ENCODE measurements around the gene CROCC2. TPM values are rescaled to one million over a fixed set of nuclear protein-coding genes. Genes with fewer than 3 reads are reported as not detected.

Gene CROCC2
- total RNA-seq, 2 experiments from 2014 or later, result not detected

GRCh38 chr2:241003047-241003360 is 96.9 kb downstream of the CROCC2 start:
- H3K4me3 Mint-ChIP-seq, result no peak overlapping the region
- H3K4me1 Mint-ChIP-seq (ENCODE audit: low read depth), result no peaks in the 10 kb centered on the region
- CTCF ChIA-PET, result no interaction called here
- H3K36me3 Mint-ChIP-seq (ENCODE audit: low read depth), result no peaks in the 10 kb centered on the region
- no peak overlapping the region for H3K27ac Mint-ChIP-seq
- POLR2A ChIA-PET, result no interaction called here
- H3K27me3 Mint-ChIP-seq (ENCODE audit: low read depth), result peaks cover 20% of the 10 kb centered on the region
- DNase-seq (peak; percentile 8), ATAC-seq (no peak)
- H3K9me3 Mint-ChIP-seq (ENCODE audit: insufficient read depth), result peaks cover 18% of the 10 kb centered on the region

GRCh38 chr2:241003369-241003768 is 97.2 kb downstream of the CROCC2 start:
- H3K4me3 Mint-ChIP-seq, result no peak overlapping the region
- no peak for ATAC-seq

GRCh38 chr2:241003830-241004564 is 97.9 kb downstream of the CROCC2 start:
- no peak overlapping the region for H3K4me3 Mint-ChIP-seq
- no peaks in the 10 kb centered on the region for H3K36me3 Mint-ChIP-seq (ENCODE audit: low read depth)
- H3K27me3 Mint-ChIP-seq (ENCODE audit: low read depth), result peaks cover 20% of the 10 kb centered on the region
- peaks cover 18% of the 10 kb centered on the region for H3K9me3 Mint-ChIP-seq (ENCODE audit: insufficient read depth)
- ChIA-PET CTCF (no interaction called here), POLR2A (no interaction called here)
- peaks cover 3% of the 10 kb centered on the region for H3K4me1 Mint-ChIP-seq (ENCODE audit: low read depth)
- H3K27ac Mint-ChIP-seq, result no peak overlapping the region
- DNase-seq (peak; percentile 13), ATAC-seq (no peak)

More at GRCh38 chr2:241003369-241003768, 97.2 kb downstream of the CROCC2 start:
- Mint-ChIP-seq H3K27ac (no peak overlapping the region), H3K36me3 (ENCODE audit: low read depth) (no peaks in the 10 kb centered on the region), H3K27me3 (ENCODE audit: low read depth) (peaks cover 20% of the 10 kb centered on the region), H3K4me1 (ENCODE audit: low read depth) (no peaks in the 10 kb centered on the region), H3K9me3 (ENCODE audit: insufficient read depth) (peaks cover 18% of the 10 kb centered on the region)
- POLR2A ChIA-PET, result no interaction called here
- CTCF ChIA-PET, result no interaction called here
- DNase-seq, result no peak

DNA sequence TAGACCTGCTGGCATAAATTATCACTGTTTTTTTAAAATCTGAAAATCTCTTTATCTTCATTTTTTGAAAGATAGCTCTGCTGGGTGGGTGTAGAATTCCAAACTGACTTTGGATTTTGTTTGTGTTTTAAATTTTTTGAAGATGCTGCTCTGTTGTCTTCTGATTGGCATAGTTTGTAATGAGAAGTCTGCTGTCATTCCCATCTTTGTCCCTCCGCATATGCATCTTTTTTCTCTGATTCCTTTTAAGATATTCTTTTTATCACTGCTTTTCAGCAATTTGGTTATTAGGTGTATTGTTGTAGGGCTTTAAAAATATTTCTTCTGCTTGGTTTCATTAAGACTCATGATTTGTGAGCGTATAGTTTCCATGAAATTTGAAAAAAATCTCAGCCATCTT is 99.4 kb downstream of the CROCC2 start:
- H3K27me3 Mint-ChIP-seq (ENCODE audit: low read depth), result peaks cover 10% of the 10 kb centered on the region
- peaks cover 18% of the 10 kb centered on the region for H3K4me1 Mint-ChIP-seq (ENCODE audit: low read depth)
- DNase-seq (no peak), ATAC-seq (no peak)
- H3K36me3 Mint-ChIP-seq (ENCODE audit: low read depth), result no peaks in the 10 kb centered on the region
- H3K4me3 Mint-ChIP-seq, result no peak overlapping the region
- ChIA-PET CTCF (no interaction called here), POLR2A (no interaction called here)
- H3K9me3 Mint-ChIP-seq (ENCODE audit: insufficient read depth), result peaks cover 18% of the 10 kb centered on the region
- H3K27ac Mint-ChIP-seq, result no peak overlapping the region

GRCh38 chr2:241006412-241006811 is 100.3 kb downstream of the CROCC2 start:
- Mint-ChIP-seq H3K27ac (no peak overlapping the region), H3K4me3 (no peak overlapping the region), H3K36me3 (ENCODE audit: low read depth) (no peaks in the 10 kb centered on the region), H3K9me3 (ENCODE audit: insufficient read depth) (peaks cover 18% of the 10 kb centered on the region), H3K4me1 (ENCODE audit: low read depth) (peaks cover 21% of the 10 kb centered on the region), H3K27me3 (ENCODE audit: low read depth) (peaks cover 3% of the 10 kb centered on the region)
- POLR2A ChIA-PET, result no interaction called here
- DNase-seq, result no peak
- CTCF ChIA-PET, result no interaction called here
- ATAC-seq, result no peak

DNA sequence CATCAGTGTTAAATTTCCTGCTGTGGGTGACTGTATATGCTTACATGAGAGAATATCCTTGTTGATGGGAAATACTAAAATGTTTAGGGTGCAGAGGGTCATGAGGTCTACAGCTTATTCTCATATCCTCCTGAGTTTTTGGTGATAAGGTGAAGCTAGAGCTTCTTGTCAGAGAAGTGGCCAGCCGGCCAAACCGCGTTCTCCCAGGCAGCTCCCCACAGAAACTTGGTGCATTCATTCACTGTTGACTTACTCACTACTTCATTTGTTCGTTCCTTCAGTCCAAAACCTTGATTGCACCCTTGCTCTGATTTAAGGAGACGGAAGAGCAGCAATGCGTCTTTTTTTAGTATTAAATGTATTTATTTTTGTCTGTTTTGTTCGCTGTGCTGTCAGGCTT is 101.0 kb downstream of the CROCC2 start:
- H3K36me3 Mint-ChIP-seq (ENCODE audit: low read depth), result no peaks in the 10 kb centered on the region
- CTCF ChIA-PET, result no interaction called here
- no peak for DNase-seq
- no peak overlapping the region for H3K4me3 Mint-ChIP-seq
- H3K9me3 Mint-ChIP-seq (ENCODE audit: insufficient read depth), result peaks cover 18% of the 10 kb centered on the region
- ATAC-seq, result no peak
- peaks cover 3% of the 10 kb centered on the region for H3K27me3 Mint-ChIP-seq (ENCODE audit: low read depth)
- H3K4me1 Mint-ChIP-seq (ENCODE audit: low read depth), result peaks cover 21% of the 10 kb centered on the region
- POLR2A ChIA-PET, result no interaction called here
- no peak overlapping the region for H3K27ac Mint-ChIP-seq

DNA sequence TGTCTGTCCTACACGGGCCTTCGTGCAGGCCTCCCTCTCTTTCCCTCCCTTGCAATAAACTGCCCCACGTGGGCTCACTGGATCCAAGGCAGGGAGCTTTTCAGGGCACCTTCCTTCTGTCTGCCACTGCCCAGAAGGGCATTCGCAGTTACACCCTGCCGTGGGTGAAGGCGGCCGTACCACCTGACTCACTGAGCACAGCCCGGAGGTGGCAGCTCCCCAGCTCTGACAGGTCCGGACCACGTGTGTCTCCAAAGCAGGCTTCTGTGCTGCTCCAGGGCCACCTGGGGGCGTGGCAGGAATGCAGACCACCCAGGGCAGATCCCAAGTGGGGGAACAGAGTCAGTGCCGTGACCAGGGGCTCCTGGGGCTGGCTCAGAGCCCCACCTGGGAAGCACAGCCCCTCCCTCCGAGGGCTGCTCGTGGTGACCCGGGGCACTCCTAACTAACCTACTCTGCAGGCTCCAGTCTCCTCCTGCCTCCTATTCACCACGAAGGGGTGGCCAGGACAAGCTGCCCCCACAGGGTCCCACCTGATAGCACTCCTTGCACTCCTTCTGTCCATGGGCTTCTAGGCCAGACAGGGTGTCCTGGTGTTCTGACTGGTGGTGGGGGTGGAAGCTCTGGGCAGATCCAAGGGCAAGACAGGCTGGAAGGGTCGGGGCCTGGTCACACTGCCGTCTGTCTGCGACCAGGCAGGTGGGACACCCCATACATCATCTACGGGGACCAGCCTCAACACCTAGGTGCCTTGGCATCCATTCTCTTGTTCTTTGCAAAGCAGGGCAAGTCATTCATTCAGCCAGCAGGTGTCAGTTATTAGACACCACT is 102.0 kb downstream of the CROCC2 start:
- Mint-ChIP-seq H3K36me3 (ENCODE audit: low read depth) (no peaks in the 10 kb centered on the region), H3K4me1 (ENCODE audit: low read depth) (peaks cover 21% of the 10 kb centered on the region), H3K9me3 (ENCODE audit: insufficient read depth) (peaks cover 18% of the 10 kb centered on the region), H3K27me3 (ENCODE audit: low read depth) (peaks cover 3% of the 10 kb centered on the region), H3K27ac (no peak overlapping the region), H3K4me3 (no peak overlapping the region)
- no peak for ATAC-seq
- ChIA-PET POLR2A (interaction anchor here (1.1 kb wide), 1 partner anchor 141 kb away, joined by 3 read pairs; the partner anchor contains the start of gene PASK), CTCF (no interaction called here)
- no peak for DNase-seq

DNA sequence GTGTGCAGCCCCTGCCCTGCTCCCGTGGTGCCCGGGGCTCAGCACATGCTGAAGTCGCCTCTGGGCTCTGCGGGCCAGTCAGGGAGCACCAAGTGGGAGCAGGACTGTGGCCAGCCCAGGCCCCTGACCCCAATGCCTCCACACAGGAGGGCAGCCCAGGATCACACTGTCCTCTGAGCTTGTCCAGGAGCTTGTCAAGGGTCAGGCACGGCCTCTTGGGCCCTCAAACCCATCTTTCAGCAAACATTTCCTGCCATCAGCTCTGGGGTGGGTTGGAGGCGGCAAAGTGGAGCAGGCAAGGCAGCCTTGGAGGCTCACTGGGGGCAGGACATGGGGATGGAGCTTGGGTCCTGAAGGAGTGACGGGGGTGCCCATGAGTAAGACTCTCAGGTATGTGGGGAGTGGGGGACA is 102.6 kb downstream of the CROCC2 start:
- peaks cover 18% of the 10 kb centered on the region for H3K9me3 Mint-ChIP-seq (ENCODE audit: insufficient read depth)
- ChIA-PET CTCF (no interaction called here), POLR2A (interaction anchor here (1.1 kb wide), 1 partner anchor 141 kb away, joined by 3 read pairs; the partner anchor contains the start of gene PASK)
- DNase-seq, result no peak
- peaks cover 21% of the 10 kb centered on the region for H3K4me1 Mint-ChIP-seq (ENCODE audit: low read depth)
- no peaks in the 10 kb centered on the region for H3K36me3 Mint-ChIP-seq (ENCODE audit: low read depth)
- peaks cover 5% of the 10 kb centered on the region for H3K27me3 Mint-ChIP-seq (ENCODE audit: low read depth)
- H3K27ac Mint-ChIP-seq, result peak overlapping the region; percentile 82
- ATAC-seq, result no peak
- H3K4me3 Mint-ChIP-seq, result no peak overlapping the region

- CTCF ChIA-PET, result interaction anchor here (0.9 to 1.8 kb wide), 4 partner anchors 9 to 69 kb away, joined by 4 read pairs; no protein-coding TSS in a partner anchor
- DNase-seq (no peak), ATAC-seq (no peak)
- no peak overlapping the region for H3K4me3 Mint-ChIP-seq
- H3K36me3 Mint-ChIP-seq (ENCODE audit: low read depth), result no peaks in the 10 kb centered on the region
- POLR2A ChIA-PET, result interaction anchor here (0.6 to 1.2 kb wide), 4 partner anchors 29 to 440 kb away, joined by 3 read pairs; partner anchors contain the start of genes MTERF4 and PASK
- H3K9me3 Mint-ChIP-seq (ENCODE audit: insufficient read depth), result peaks cover 16% of the 10 kb centered on the region
- H3K27me3 Mint-ChIP-seq (ENCODE audit: low read depth), result peaks cover 5% of the 10 kb centered on the region
- peak overlapping the region; percentile 82 for H3K27ac Mint-ChIP-seq
- H3K4me1 Mint-ChIP-seq (ENCODE audit: low read depth), result peaks cover 21% of the 10 kb centered on the region
Measured at GRCh38 chr2:241009191-241009590, 103.1 kb downstream of the CROCC2 start.

DNA sequence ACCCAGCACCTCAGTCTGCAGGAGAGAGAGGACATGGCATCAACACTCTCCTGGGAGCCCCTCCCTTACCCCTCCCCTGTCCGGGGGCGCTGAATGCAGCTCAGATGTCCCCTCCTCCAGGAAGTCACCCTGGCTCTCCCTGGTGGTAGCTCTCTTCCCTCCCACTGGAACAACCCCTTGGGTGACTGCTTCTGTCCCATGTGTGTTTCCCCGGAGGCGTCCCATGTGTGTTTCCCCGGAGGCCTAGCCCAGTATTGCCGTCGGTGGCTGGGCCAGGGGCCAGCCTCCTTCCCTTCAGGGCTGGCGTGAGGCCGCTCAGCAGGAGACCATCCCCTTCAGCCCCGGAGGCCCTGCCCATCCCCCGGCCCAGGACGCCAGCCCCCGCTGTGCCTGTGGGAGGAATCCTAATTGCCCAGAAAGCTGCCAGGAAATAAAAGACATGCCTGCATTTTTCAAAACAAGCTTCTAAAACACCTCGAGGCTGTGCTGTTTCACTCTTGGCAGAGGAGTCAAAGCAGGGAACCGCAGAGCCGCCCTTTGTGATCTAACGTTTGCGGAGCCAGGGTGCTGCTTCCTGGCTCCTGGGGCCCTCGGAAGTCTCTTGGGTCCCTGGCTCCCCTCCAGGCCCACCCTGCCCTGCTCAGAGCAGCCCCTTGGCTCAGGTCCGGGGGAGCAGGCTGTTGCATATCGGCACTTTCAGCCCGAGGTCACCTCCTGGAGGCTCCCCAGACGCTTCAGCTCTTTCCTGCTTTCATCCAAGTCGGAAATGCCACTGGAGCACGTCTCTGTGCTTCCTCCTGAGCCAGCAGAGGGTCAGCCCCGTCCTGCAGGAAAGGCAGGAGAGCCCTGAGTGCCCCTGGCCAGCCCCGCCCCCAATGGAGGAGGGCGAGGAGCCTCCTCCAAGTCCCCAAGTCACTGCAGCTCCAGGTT is 103.7 kb downstream of the CROCC2 start:
- ChIA-PET POLR2A (interaction anchor here (0.6 to 1.2 kb wide), 3 partner anchors 28 to 440 kb away, joined by 3 read pairs; partner anchors contain the start of gene MTERF4), CTCF (interaction anchor here (0.6 to 1.8 kb wide), 7 partner anchors 8 to 103 kb away, joined by 3 to 4 read pairs (median 4); no protein-coding TSS in a partner anchor)
- Mint-ChIP-seq H3K4me1 (ENCODE audit: low read depth) (peaks cover 21% of the 10 kb centered on the region), H3K36me3 (ENCODE audit: low read depth) (no peaks in the 10 kb centered on the region), H3K4me3 (peak overlapping the region; percentile 48), H3K27ac (peak overlapping the region; percentile 82), H3K27me3 (ENCODE audit: low read depth) (peaks cover 5% of the 10 kb centered on the region), H3K9me3 (ENCODE audit: insufficient read depth) (peaks cover 12% of the 10 kb centered on the region)
- peak; percentile 83 for ATAC-seq
- DNase-seq, result peak; percentile 69

- no peaks in the 10 kb centered on the region for H3K36me3 Mint-ChIP-seq (ENCODE audit: low read depth)
- ChIA-PET POLR2A (interaction anchor here (1.2 kb wide), 1 partner anchor 91 kb away, joined by 3 read pairs; the partner anchor contains the start of gene MTERF4), CTCF (interaction anchor here (1.1 to 1.8 kb wide), 3 partner anchors 27 to 96 kb away, joined by 3 to 4 read pairs (median 4); no protein-coding TSS in a partner anchor)
- H3K4me3 Mint-ChIP-seq, result peak overlapping the region; percentile 48
- ATAC-seq (no peak), DNase-seq (no peak)
- peaks cover 21% of the 10 kb centered on the region for H3K4me1 Mint-ChIP-seq (ENCODE audit: low read depth)
- H3K27ac Mint-ChIP-seq, result peak overlapping the region; percentile 82
- H3K9me3 Mint-ChIP-seq (ENCODE audit: insufficient read depth), result peaks cover 6% of the 10 kb centered on the region
- peaks cover 5% of the 10 kb centered on the region for H3K27me3 Mint-ChIP-seq (ENCODE audit: low read depth)
Measured at GRCh38 chr2:241010531-241011295, 104.6 kb downstream of the CROCC2 start.

Data from activated CD8-positive, alpha-beta T cell treated with anti-CD3 and anti-CD28 coated beads, Interleukin-2, amount 10 ng/mL, durations not matched to agents 7 days and 5 days (primary cell).